DMS 273 (cell line): ENCODE results near the gene MTMR8.

Source experiments
- DNase-seq: peaks from one replicate; lab custom pipeline; 2025; ENCODE audit not compliant: unreplicated experiment; lab: John Stamatoyannopoulos, UW

Gene MTMR8

GRCh38 chrX:64313624-64314023 is 81.6 kb downstream of the MTMR8 start:
- DNase-seq = no peak

- DNase-seq = no peak
These were observed 88.5 kb downstream of the MTMR8 start for GRCh38 chrX:64306712-64307111.

GRCh38 chrX:64291123-64291522 is 104.1 kb downstream of the MTMR8 start:
- DNase-seq = no peak

- DNase-seq = no peak
These were observed 130.0 kb downstream of the MTMR8 start for GRCh38 chrX:64265265-64265664.

- no peak for DNase-seq
These were observed 164.9 kb downstream of the MTMR8 start, which contains the start of gene ASB12 for GRCh38 chrX:64230123-64230970. TSS of gene ASB12 (minus strand) at chrX:64230607. CDS start at chrX:64225650, 4,957 bp downstream.

GRCh38 chrX:64229154-64229553 is 166.1 kb downstream of the MTMR8 start:
- DNase-seq = peak; percentile 15
